PC-9 (cell line): ENCODE data around the gene SIK1.

Experiments used
- CTCF ChIP-seq: fragments of 200-600 bp; sonication (generic); conservative IDR thresholded peaks from 2 replicates; pipeline ENCODE4 v1.6.1; 2017; ENCODE audit warnings: mixed run types, antibody characterized with exemption, mild to moderate bottlenecking, moderate library complexity
- EZH2 ChIP-seq: fragments of 200-600 bp; sonication (generic); IDR thresholded peaks from 2 replicates; pipeline ENCODE4 v1.8.0; 2017; ENCODE audit warnings: antibody characterized with exemption, low read depth

GRCh38 chr21:43365611-43366426, 61.1 kb downstream of the SIK1 start:
- no peak for TF ChIP-seq CTCF
- no peak for TF ChIP-seq EZH2
